ENCODE data around the gene CDC42BPG. TPM values are rescaled to one million over a fixed set of nuclear protein-coding genes. Genes with fewer than 3 reads are reported as not detected.

The CDC42BPG gene
- total and polyA plus RNA-seq, 9 of the 15 experiments (the other 6 are each of a cell fraction or from before 2014, with no cell fraction given) = 0.04 to 8.8 (median 2.1) TPM

DNA sequence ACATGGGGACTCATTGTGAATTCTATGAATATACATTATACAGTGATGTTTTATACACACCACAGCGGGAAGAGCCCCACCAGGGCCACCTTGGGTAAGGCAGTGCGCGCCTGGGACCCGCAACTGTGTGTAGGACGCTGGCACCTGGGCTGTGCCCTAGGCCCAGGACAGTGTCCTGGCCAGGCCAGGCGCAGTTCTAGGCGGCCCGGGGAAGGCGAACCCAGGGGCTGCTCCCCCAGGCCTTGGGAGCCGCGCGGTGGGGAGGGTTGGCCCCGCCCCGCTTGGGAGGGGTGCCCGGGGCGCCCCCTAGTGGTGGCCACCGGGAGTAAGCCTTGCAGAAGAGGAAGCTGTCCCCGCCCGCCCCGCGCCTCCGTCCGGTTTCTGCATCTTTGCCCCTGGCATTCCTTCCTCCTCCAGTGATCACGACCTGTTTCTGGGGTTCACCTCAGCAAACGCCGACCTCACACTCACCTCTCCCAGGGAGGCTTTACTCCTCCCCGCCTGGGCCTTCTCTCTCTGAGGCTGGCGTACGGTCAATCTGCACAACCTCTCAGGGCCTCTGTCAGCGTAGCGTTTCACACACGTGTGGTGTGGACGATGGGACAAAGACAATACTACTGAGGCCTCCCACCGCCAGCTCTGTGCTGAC, 43.4 kb upstream of the CDC42BPG start (continued):
- peak in 1 of 2 experiments; percentile 73; a peak in 2 of 4 replicates for TF ChIP-seq SRF (CRISPR knock-in tag; IDR thresholded peaks at IDR 0.05)
- no peak for TF ChIP-seq ARNT (IDR thresholded peaks at IDR 0.05)
- TF ChIP-seq, protein P1, sequence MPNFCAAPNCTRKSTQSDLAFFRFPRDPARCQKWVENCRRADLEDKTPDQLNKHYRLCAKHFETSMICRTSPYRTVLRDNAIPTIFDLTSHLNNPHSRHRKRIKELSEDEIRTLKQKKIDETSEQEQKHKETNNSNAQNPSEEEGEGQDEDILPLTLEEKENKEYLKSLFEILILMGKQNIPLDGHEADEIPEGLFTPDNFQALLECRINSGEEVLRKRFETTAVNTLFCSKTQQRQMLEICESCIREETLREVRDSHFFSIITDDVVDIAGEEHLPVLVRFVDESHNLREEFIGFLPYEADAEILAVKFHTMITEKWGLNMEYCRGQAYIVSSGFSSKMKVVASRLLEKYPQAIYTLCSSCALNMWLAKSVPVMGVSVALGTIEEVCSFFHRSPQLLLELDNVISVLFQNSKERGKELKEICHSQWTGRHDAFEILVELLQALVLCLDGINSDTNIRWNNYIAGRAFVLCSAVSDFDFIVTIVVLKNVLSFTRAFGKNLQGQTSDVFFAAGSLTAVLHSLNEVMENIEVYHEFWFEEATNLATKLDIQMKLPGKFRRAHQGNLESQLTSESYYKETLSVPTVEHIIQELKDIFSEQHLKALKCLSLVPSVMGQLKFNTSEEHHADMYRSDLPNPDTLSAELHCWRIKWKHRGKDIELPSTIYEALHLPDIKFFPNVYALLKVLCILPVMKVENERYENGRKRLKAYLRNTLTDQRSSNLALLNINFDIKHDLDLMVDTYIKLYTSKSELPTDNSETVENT (CRISPR knock-in tag; IDR thresholded peaks at IDR 0.05) = 0 out of 2 replicates have a peak, but pooled peaks have one; percentile 17
- no peak for TF ChIP-seq FUS (optimal IDR thresholded peaks at IDR 0.05; ENCODE audit: low read depth, low read length)
- peak; percentile 31 for TF ChIP-seq SAP30 (IDR thresholded peaks at IDR 0.05; ENCODE audit: borderline replicate concordance, insufficient read depth, low read depth, low read length, poor library complexity, severe bottlenecking)
- no peak for TF ChIP-seq BDP1 (IDR thresholded peaks at IDR 0.05; ENCODE audit: insufficient read depth, insufficient read length)
- no peak for TF ChIP-seq GTF2A2 (tag; IDR thresholded peaks at IDR 0.05)
- TF ChIP-seq, protein P2, sequence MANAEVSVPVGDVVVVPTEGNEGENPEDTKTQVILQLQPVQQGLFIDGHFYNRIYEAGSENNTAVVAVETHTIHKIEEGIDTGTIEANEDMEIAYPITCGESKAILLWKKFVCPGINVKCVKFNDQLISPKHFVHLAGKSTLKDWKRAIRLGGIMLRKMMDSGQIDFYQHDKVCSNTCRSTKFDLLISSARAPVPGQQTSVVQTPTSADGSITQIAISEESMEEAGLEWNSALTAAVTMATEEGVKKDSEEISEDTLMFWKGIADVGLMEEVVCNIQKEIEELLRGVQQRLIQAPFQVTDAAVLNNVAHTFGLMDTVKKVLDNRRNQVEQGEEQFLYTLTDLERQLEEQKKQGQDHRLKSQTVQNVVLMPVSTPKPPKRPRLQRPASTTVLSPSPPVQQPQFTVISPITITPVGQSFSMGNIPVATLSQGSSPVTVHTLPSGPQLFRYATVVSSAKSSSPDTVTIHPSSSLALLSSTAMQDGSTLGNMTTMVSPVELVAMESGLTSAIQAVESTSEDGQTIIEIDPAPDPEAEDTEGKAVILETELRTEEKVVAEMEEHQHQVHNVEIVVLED (CRISPR knock-in tag; IDR thresholded peaks at IDR 0.05) = no peak
- no peak for TF ChIP-seq PTBP1 (IDR thresholded peaks at IDR 0.05; ENCODE audit: low read depth, low read length)
- peak; percentile 82 for TF ChIP-seq RBFOX2 (IDR thresholded peaks at IDR 0.05; ENCODE audit: low read depth, low read length)
- no peak for TF ChIP-seq PHTF2 (CRISPR knock-in tag; IDR thresholded peaks at IDR 0.05)
- TF ChIP-seq, protein P3, sequence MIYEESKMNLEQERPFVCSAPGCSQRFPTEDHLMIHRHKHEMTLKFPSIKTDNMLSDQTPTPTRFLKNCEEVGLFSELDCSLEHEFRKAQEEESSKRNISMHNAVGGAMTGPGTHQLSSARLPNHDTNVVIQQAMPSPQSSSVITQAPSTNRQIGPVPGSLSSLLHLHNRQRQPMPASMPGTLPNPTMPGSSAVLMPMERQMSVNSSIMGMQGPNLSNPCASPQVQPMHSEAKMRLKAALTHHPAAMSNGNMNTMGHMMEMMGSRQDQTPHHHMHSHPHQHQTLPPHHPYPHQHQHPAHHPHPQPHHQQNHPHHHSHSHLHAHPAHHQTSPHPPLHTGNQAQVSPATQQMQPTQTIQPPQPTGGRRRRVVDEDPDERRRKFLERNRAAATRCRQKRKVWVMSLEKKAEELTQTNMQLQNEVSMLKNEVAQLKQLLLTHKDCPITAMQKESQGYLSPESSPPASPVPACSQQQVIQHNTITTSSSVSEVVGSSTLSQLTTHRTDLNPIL (CRISPR knock-in tag; IDR thresholded peaks at IDR 0.05) = no peak
- no peak for TF ChIP-seq SIX5 (IDR thresholded peaks at IDR 0.05; ENCODE audit: borderline replicate concordance in 1 of 2, insufficient read depth in 1 of 2, low read depth in 1 of 2, low read length in 2 of 2)
- no peak for TF ChIP-seq CHD2 (IDR thresholded peaks at IDR 0.05; ENCODE audit: low read depth, low read length)
- no peak for TF ChIP-seq ZNF316 (IDR thresholded peaks at IDR 0.05)
- TF ChIP-seq, protein P4, sequence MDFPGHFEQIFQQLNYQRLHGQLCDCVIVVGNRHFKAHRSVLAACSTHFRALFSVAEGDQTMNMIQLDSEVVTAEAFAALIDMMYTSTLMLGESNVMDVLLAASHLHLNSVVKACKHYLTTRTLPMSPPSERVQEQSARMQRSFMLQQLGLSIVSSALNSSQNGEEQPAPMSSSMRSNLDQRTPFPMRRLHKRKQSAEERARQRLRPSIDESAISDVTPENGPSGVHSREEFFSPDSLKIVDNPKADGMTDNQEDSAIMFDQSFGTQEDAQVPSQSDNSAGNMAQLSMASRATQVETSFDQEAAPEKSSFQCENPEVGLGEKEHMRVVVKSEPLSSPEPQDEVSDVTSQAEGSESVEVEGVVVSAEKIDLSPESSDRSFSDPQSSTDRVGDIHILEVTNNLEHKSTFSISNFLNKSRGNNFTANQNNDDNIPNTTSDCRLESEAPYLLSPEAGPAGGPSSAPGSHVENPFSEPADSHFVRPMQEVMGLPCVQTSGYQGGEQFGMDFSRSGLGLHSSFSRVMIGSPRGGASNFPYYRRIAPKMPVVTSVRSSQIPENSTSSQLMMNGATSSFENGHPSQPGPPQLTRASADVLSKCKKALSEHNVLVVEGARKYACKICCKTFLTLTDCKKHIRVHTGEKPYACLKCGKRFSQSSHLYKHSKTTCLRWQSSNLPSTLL (IDR thresholded peaks at IDR 0.05) = no peak
- no peak for TF ChIP-seq ZBTB1 (CRISPR knock-in tag; IDR thresholded peaks at IDR 0.05; ENCODE audit: borderline replicate concordance, low read depth)
- TF ChIP-seq, protein P5, sequence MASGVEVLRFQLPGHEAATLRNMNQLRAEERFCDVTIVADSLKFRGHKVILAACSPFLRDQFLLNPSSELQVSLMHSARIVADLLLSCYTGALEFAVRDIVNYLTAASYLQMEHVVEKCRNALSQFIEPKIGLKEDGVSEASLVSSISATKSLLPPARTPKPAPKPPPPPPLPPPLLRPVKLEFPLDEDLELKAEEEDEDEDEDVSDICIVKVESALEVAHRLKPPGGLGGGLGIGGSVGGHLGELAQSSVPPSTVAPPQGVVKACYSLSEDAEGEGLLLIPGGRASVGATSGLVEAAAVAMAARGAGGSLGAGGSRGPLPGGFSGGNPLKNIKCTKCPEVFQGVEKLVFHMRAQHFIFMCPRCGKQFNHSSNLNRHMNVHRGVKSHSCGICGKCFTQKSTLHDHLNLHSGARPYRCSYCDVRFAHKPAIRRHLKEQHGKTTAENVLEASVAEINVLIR (CRISPR knock-in tag; IDR thresholded peaks at IDR 0.05) = no peak
- TF ChIP-seq ELF2 (CRISPR knock-in tag; IDR thresholded peaks at IDR 0.05) = no peak; the same call in 1 of the 2 replicates

Measured in K562 (cell line).